Measurements from ENCODE around the gene PIK3CB.
"Not testable (repeated sequence)": the region's sequence is repeated elsewhere in the genome, so short reads cannot be mapped to it uniquely, and the experiment has no call there.

Gene PIK3CB

DNA sequence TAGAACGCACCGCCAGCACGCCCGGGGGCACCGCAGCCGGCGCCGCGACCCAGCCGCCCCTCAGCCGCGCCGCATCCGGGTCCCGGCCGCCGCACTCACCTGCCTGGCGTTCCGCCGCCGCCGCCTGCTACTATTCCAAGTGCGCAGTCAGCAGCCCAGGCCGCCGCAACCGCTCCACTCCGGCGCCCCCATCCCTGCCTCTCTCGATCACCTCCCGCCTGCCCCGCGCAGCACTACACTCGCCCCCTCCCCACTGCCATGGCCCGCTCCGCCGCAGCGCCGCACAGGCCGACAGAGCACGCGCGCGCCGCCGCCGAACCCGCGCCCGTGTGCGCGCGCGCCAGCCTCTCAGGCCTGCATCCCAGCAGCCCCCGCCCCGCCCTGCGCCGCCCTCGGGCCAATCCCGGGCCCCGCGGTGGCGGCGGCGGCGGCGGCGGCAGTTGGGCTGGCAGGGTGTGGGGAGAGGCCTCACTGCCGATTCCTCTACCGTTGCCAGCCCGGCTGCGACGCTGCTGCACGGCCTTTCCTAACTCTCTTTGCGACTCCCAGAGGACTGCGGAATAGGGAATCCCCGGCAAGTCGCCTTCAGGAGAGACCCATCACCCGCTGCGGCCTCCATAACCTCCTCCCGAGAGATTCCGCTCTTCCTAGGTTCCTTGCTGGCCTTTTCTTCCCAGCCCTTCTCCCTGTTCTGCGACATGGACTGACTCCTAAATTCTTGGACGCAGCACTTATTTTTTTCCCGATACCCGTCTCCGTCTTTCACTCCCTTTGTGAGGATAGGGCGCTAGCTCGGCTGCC lies at the start of gene PIK3CB:
Gene PIK3CB (minus strand): TSS at position 333 of the 801 bp plus-strand sequence. CDS start 75,585 bp downstream, outside the sequence.
- DNase-seq = peak; percentile 95

DNA sequence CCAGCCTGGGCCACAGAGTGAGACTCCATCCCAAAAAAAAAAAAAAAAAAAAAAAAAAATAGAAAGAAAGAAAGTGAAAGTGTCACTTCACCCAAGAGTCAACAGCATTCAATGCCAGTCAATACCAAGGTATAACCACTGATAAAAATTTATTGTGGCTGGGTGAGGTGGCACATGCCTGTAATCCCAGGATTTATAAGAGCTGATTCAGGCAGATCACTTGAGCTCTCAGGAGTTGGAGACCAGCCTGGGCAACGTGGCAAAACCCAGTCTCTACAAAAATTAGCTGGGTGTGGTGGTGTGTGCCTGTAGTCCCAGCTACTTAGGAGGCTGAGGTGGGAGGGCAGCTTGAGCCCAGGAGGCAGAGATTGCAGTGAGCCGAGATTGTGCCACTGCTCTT lies 46.5 kb upstream of the PIK3CB start:
- no peak for DNase-seq

DNA sequence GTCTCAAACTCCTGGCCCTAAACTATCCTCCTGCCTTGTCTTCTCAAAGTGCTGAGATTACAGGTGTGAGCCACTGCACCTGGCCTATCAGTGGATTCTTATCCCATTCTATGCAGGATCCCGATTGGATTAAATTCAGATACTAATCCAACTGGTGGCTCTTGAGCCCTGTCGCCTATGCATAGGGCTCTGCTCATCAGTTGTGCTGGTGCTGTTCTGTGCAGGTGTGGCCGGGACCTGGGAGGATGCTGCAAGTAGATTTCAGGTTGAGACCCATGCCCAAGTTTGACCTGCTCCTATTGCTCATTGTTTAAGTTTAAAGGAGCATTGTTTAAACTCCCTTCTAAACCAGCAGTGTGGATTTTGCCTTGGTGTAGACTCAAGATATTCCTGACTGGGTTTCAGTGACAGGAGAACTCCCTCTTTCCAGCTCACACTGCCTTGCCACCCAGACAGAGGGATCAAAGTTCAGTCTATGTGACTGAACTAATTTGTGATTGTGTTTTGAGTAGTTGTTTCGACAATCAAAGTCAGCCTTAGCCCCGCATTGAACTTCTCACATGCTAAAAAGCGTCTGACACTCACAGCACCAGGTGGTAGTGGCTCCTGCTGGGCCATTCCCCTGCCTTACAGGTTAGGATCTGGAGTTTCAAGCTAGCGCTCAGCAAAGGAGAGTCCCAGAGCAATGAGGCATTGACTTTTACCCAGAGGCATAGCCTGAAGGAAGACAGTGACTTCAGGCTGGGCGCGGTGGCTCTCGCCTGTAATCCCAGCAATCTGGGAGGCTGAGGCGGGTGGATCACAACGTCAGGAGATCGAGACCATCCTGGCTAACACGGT lies 45.0 kb upstream of the PIK3CB start:
- DNase-seq = peak; percentile 25

DNA sequence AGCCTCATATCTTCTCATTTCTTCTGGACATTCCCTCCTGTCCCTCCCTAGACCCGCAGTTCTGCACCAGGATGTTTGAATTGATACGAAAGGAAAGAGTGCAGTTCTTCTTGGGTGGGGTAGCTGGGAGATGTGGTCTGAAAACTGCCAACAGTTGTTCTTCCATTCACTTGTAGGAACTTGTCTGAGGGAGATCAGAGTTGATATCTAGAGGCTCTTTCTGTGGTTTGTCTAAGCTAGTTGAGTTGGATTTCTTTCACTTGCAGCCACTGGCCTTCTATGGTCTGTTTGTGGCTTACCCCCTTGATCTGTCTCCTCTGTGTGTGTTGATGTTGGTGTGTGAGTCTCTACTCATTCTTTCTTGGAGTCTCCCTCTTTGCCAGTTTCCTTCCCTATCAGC lies 42.5 kb upstream of the PIK3CB start:
- no peak for DNase-seq

DNA sequence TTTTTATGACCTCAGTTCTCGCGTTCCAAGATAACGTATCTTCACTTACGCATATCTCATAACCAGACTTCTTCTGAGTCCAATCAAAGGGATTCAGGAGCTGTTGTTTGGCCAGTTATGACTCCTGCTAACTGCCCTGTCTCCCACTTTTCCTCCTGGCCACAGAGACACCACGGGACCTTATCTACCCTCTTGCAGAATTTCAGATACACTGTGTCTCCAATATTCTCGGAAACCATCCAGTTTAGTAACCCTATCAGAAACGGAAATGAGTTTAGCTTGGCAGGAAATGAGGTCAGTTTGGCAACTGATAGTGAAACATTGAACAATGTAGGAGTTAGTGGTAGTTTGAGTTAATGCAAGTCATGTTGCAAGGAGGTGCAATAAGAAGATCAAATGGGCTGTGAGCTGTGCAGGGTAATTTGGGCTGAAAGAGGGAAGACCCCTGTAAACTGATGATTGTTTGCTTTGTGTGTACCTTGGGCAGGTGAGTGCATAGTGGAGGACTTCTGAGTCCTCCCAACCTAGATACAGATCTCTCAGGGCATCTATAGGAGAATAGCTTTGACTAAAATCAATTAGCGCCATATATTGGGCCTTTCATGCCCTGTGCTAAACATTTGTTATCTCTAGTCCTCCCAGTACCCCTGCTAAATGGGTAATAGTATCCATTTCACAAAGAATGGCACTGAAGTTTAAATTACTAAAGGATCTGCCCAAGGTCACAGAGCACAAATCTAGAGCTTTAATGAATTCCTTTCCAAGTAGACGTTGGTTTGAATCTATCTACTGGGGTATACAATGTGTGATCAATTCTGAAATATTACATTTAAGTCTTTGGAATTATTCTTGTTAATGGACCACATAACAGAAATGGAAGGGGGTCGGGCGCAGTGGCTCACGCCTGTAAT lies 41.3 kb upstream of the PIK3CB start:
- DNase-seq = no peak

DNA sequence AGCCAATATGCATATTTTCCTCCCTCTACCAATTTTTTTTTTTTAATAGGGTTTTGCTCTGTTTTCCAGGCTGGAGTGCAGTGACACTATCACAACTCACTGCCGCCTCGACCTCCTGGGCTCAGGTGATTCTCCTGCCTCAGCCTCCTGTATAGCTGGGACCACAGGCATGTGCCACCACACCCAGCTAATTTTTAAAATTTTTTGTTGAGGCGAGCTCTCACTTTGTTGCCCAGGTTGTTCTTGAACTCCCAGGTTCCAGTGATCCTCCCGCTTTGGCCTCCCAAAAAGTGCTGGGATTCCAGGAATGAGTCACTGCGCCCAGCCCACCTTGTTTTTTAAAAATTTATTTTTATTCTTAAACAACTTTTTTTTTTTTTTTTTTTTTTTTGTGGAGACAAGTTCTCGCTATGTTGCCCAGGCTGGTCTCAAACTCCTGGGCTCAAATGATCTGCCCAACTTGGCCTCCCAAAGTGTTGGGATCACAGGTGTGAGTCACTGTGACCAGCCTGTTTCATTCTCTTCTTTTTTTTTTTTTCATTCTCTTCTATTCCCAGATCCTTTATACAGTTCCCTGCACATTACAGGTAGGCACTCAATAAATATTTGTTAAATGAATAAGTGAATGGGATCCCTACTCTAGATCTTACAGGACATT lies 40.5 kb upstream of the PIK3CB start:
- DNase-seq = no peak

DNA sequence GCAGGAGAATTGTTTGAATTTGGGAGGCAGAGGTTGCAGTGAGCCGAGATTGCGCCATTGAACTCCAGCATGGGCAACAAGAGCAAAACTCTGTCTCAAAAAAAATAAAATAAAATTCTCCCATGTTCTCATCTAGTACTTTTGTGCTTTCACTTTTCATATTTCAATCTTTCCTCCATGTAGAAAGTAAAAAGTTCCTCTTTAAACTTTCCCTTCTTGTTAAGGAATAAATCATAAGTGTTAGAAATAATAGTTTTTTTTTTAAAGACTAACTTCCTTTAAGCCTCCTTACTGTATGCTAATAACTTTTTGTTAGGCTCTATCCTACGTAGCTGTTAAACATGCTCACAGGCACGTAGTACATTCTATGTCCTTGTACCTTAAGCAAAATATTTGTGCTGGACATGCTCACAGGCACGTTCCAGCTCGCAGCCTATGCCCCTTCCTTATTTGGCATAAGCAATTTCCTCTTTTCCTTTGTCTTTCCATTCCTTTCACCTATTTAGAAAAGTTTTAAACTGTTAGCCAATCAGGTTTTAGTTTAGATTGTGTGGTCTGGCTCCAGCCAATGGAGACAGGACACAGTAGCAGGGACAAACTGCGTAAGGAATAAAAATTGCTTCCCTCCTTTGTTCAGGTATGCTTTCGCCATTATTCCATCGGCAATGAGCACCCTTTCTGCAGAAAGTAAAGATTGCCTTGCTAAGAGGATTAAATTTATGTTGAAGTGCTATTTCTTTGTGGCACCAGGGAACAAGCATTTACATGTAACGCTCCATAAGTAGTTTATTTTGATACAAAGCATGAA lies 38.9 kb upstream of the PIK3CB start:
- no peak for DNase-seq

DNA sequence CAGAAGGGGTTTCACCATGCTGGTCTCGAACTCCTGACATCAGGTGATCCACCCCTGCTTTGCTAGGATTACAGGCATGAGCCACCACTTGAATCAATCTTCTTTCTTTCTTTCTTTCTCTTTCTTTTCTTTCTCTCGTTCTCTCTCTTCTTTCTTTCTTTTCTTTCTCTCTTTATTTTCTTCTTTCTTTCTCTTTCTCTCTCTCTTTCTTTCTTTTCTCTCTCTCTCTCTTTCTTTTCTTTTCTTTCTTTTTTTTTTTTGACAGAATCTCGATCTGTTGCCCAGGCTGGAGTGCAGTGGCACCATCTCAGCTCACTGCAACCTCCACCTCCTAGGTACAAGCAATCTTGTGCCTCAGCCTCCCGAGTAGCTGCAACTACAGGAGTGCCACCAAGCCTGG lies 37.9 kb upstream of the PIK3CB start:
- no peak for DNase-seq

DNA sequence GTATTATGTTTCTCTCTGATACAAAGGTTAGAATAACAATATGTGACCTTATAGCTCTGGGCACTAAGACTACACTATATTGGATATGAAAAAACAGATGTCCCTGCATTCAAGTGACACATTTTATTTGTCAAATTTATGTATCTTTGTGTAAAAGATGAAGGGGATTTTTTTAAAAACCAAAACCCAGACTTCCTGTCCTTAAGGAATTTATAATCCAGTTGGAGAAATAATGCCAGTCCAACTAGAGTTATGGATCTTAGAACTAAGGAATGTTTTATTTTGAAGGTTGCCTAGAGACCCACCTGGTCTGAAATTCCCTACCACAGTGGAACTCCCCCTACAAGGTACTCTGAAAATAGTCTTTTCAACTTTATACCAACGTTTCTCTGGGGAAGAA lies 33.3 kb upstream of the PIK3CB start:
- no peak for DNase-seq

DNA sequence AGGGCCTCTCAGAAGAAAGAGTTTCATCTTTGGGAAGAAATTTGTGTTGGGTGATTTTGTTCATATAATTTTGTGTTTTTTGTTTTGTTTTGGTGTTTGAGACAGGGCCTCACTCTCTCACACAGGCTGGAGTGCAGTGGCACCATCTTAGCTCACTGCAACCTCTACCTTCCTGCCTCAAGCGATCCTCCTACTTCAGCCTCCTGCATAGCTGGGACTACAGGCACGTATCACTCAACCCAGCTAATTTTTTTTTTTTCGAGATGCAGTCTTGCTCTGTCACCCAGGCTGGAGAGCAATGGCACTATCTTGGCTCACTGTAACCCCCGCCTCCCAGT lies 29.0 kb upstream of the PIK3CB start:
- DNase-seq = no peak

DNA sequence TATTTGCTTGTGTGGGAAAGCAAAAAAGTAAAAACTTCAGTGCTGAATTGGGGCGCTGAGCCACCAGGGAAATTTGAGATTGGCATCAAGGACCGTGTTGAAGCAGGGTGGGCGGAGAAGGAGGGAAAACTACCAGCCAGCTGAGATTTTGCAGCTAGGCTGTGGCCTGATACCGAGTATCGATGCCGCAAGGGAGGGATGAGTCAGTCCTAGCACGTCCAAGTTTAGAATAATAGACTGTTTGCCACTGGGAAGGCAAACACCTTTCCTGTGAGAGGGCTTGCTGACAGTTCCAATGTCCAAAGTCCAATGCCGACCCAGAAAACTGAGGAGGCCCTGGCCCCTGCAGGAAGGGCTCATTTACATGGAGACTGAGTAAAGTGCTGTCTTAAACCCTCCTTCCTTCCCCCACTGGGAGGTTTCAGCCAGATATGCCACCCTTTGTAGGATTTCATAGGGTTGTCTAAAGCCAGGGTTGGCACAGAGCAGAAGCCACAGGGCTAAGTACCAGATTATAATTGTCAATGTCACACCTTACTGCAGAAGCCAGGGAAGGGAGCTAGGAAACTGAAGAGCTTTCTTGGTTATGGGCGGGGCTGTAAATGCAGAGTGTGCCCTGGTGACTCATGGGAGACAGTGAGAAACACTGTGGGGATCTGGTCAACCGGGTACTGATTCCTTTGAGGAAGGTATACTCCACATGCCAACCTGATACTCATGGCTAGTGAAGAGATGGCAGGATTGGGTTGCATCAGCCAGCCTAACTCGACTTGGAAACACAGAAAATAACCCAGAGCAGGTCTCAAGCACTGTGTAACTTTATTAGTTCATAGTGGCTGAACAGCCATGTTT lies 28.4 kb upstream of the PIK3CB start:
- no peak for DNase-seq

DNA sequence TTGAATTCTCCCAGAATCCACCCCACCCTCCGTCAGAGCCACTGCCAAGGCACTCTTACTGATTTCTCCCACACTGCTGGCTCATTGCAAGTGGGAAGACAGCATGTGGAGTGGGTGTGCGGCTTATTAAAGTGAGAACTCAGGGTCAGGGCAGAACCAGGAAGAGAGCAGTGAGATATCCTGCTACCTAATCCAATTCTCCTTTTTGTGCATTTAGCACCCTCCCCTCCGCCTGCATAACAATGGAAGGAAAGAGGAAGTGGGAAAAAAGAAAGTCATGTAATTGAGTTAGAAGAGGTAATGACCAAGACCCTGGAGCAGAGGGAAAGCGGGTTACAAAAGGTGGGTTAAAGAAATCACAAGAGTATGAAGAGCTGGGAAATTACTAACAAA lies 27.8 kb upstream of the PIK3CB start:
- DNase-seq = peak; percentile 42

DNA sequence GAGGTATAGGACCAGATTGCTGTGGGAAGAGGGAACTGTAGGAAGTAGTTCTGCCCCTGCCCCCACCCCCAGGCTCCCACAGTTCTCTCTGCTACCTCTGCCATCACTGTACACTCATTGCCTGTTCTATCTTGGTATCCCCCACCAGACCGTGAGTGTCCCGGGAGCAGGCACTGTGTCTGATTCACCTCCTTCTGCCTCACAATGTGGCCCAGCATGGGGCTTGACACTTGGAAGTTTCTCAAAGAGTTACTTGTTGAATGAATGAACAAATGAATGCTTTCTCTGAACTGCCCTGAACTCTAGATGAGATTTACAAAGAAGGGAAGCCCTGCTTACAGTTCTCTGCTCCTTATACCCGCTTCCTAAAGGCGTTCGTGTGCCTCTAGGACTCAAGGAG lies 27.1 kb upstream of the PIK3CB start:
- no peak for DNase-seq

DNA sequence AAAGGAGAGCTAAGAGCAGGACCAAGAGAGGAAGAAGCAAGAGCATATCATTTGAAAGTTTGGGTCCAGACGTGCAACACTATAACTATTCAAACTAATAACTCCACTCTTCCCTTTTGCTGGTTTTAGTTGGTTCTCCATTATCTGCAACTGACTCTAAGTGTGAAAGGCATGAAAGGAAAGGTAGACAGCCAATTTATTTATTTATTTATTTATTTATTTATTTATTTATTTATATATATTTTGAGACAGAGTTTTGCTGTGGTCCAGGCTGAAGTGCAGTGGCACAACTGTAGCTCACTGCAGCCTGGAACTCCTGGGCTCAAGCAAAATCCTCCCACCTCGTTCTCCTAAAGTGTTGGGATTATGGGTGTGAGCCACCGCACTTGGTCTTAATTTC lies 22.1 kb upstream of the PIK3CB start:
- no peak for DNase-seq

DNA sequence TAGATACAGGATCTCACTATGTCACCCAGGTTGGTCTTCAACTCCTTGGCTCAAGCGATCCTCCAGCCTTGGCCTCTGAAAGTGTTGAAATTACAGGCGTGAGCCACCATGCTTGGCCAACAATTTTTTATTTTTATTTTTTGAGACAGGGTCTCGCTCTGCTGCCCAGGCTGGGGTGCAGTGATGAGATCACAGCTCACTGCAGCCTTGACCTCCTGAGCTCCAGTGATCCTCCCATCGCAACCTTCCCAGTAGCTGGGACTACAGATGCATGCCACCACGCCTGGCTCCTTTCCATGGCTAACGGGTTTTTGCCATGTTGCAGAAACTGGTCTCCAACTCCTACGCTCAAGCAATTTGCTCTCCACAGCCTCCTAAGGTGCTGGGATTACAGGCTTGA lies 20.2 kb upstream of the PIK3CB start:
- no peak for DNase-seq

DNA sequence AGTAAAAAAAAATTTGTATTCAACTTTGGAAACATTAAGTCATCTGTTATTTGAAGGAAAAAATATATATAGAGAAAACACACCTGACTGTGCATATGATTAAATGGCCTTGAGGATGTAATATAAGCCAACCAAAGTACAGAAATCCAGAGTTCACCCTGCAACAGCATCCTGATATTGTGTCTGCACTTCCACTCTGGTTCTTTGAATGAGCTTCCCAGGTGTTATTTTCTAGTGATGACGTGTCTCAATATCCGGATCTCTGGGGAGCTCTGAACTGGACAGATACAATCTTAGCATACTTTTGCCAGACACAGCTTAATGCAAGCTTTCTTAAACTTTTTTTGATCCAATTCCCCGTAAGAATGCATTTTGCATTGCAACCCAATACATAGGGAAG lies 19.5 kb upstream of the PIK3CB start:
- DNase-seq = no peak

DNA sequence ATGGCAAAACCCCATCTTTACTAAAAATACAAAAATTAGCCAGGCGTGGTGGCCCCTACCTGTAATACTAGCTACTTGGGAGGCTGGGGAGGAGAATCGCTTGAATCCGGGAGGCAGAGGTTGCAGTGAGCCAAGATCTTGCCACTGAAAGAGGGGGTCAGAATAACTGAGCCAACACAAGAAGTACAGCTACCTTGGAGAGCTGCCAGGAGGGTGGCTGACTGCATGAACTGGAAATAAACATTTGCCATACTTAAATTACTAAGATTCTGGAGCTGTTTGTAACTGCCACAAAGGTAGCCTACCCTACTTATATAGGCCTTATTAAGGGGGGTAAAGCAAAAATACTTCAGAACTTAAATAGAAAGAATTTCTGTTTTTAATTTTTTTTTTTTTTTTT lies 15.4 kb upstream of the PIK3CB start:
- no peak for DNase-seq

DNA sequence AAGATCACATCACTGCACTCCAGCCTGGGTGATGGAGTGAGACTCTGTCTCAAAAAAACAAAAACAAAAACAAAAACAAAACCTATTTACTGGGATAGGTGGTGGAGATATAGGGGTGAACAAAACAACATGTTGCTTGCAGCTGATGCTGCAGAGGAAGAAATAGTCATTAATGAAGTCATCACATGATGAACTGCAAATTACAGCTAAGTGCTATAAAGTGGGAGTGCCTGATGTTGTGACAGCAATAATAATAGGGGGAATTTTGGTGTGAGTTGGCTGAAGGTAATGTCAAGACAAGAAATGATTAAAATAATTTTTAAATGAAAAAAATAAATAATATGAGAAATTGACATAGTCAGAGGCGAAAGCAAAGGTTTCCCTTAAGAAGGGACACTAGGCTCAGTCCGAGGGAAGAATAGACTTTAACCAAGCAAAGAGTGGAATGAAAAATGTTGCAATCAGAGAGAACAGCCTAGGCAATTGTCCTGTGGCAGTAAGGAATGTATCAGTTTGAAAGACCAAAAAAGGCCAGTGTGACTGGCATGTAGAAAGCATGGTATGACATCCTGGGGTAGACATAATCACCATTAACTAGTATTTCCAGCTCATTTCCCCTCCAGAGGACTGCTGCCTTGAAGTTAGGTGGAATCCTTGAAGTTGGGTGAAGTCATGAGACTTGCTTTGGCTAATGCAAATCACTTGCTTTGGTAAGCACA lies 14.7 kb upstream of the PIK3CB start:
- DNase-seq = no peak

DNA sequence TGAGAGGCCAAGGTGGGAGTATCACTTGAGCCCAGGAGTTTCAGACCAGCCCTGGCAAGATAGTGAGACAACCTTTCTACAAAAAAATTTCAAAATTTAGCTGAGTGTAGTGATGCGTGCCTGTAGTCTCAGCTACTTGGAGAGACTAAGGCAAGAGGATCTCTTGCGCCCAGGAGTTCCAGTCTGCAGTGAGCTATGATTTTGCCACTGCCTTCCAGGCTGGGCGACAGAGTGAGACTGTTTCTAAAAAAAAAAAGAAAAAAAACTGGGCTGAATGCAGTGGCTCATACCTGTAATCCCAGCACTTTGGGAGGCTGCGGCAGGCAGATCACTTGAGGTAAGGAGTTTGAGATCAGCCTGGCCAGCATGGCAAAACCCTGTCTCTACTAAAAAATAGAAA lies 14.0 kb upstream of the PIK3CB start:
- DNase-seq = no peak

DNA sequence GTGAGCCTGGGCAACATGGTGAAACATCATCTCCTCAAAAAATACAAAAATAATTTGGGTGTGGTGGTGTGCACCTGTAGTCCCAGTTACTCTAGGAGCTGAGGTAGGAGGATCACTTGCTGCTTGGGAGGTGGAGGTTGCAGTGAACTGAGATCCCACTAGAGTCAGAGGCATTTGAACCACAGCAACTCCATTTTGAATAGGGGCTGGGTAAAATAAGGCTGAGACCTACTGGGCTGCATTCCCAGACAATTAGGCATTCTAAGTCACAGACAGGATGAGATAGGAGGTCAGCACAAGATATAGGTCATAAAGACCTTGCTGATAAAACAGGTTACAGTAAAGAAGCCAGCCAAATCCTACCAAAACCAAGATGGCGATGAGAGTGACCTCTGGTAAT lies 12.1 kb upstream of the PIK3CB start:
- DNase-seq = not testable (repeated sequence)

All from NCI-H82 (cell line).